Stomach (tissue), 4 donors: ENCODE data around the gene CDC42SE2.

Experiments used
- CTCF ChIP-seq, 7 experiments: fragments of 450-650 bp in 4 of 7; fragments of 200-600 bp in 3 of 7; sonication (generic) in 3 of 7; IDR thresholded peaks; one replicate each; pipeline ENCODE4 v1.5.1; 2016 to 2019; ENCODE audit warnings: antibody characterized with exemption in 7 of 7, control low read depth in 2 of 7, mild to moderate bottlenecking in 1 of 7
- EP300 ChIP-seq: sonication (generic); formaldehyde crosslinking; IDR thresholded peaks from one replicate; pipeline ENCODE4 v1.6.1; 2017; ENCODE audit warnings: antibody characterized with exemption
- POLR2A ChIP-seq, 4 donors: fragments of 450-650 bp; IDR thresholded peaks; one replicate each; pipeline ENCODE4 v1.6.1; 2016; ENCODE audit warnings: antibody characterized with exemption in 4 of 4, control low read depth in 2 of 4, mild to moderate bottlenecking in 1 of 4, moderate library complexity in 1 of 4

GRCh38 chr5:131366428-131366827, 102.6 kb downstream of the CDC42SE2 start:
- TF ChIP-seq CTCF (IDR thresholded peaks at IDR 0.05) (no peak), POLR2A (IDR thresholded peaks at IDR 0.05) (no peak), EP300 (no peak)
